Caco-2 (cell line): Measurements from ENCODE around the gene SLC51B. TPM values are rescaled to one million over a fixed set of nuclear protein-coding genes. Genes with fewer than 3 reads are reported as not detected.

Experiments
- BruUV-seq: library from RNA; stranded (reverse); fragments of 400-500 nt; replicated peaks from 2 replicates; lab custom pipeline; 2021; lab: Mats Ljungman, UMichigan
- CTCF ChIA-PET: fragments of 300-600 bp; sonication (Branson Sonifier 250); formaldehyde crosslinking; loops from one replicate; lab custom pipeline; 2022; ENCODE audit warnings: antibody characterized with exemption; lab: Charles Lee
- POLR2A ChIA-PET: fragments of 300-600 bp; sonication (Branson Sonifier 250); formaldehyde crosslinking; loops from one replicate; lab custom pipeline; 2022; ENCODE audit warnings: antibody characterized with exemption; lab: Charles Lee
- DNase-seq, 2 experiments: peaks; one replicate each; pipeline versions ENCODE4 v3.0.0 to v3.0.0-alpha.2; 2020 to 2022
- H3K27me3 ChIP-seq: replicated peaks from 2 replicates; pipeline ENCODE4 v1.6.0; 2011; ENCODE audit warnings: low read length; ENCODE audit not compliant: control insufficient read depth, insufficient read depth
- H3K36me3 ChIP-seq: 2 replicates; pipeline ENCODE4 v1.5.1; 2011; ENCODE audit warnings: low read length; ENCODE audit not compliant: control insufficient read depth, insufficient read depth
- H3K4me1 ChIP-seq: fragments of 250-450 bp; sonication (Bioruptor Pico); 2 replicates; pipeline ENCODE4 v1.5.1; 2020; ENCODE audit warnings: mild to moderate bottlenecking
- H3K4me3 ChIP-seq: 2 replicates; pipeline ENCODE4 v1.5.1; 2011; ENCODE audit warnings: low read depth, mild to moderate bottlenecking, control low read depth, low read length
- H3K9me3 ChIP-seq: fragments of 250-450 bp; sonication (Bioruptor Pico); 2 replicates; pipeline ENCODE4 v1.5.1; 2020; ENCODE audit warnings: mild to moderate bottlenecking, moderate library complexity
- H3K27ac Mint-ChIP-seq: one replicate; pipeline ENCODE4 v1.8.0; 2022; ENCODE audit warnings: mixed read lengths; ENCODE audit not compliant: unreplicated experiment
- H3K27me3 Mint-ChIP-seq: one replicate; pipeline ENCODE4 v1.8.0; 2022; ENCODE audit warnings: mixed read lengths; ENCODE audit not compliant: insufficient read depth, unreplicated experiment
- H3K36me3 Mint-ChIP-seq: one replicate; pipeline ENCODE4 v1.8.0; 2022; ENCODE audit warnings: mild to moderate bottlenecking, mixed read lengths; ENCODE audit not compliant: insufficient read depth, unreplicated experiment
- H3K4me1 Mint-ChIP-seq: one replicate; pipeline ENCODE4 v1.8.0; 2022; ENCODE audit warnings: low read depth, mixed read lengths; ENCODE audit not compliant: unreplicated experiment
- H3K4me3 Mint-ChIP-seq: one replicate; pipeline ENCODE4 v1.8.0; 2022; ENCODE audit warnings: mild to moderate bottlenecking, moderate library complexity, mixed read lengths; ENCODE audit not compliant: unreplicated experiment
- H3K9me3 Mint-ChIP-seq: one replicate; pipeline ENCODE4 v1.8.0; 2022; ENCODE audit warnings: mixed read lengths; ENCODE audit not compliant: unreplicated experiment
- CTCF ChIP-seq, 2 experiments: fragments of 200-600 bp in 1 of 2; IDR thresholded peaks; 1 replicate in 1 of 2; 2 replicates in 1 of 2; pipeline versions ENCODE4 v1.5.1 to v1.8.0; 2011 to 2022; ENCODE audit warnings: antibody characterized with exemption in 1 of 2, control low read depth in 1 of 2, inconsistent platforms in 1 of 2, low read depth in 1 of 2, low read length in 1 of 2, mild to moderate bottlenecking in 1 of 2, moderate library complexity in 1 of 2; ENCODE audit not compliant: insufficient read depth in 1 of 2, severe bottlenecking in 1 of 2, unreplicated experiment in 1 of 2
- intact Hi-C: fragments of 100-400 bp; cut with micrococcal nuclease; formaldehyde crosslinking; loops from one replicate; pipeline ENCODE4 v1.10.0; 2022; ENCODE audit not compliant: unreplicated experiment
- total RNA-seq: library from RNA; stranded (reverse); gene quantifications from 2 replicates; pipeline ENCODE4 v1.2.3, GENCODE V29; 2022

Gene SLC51B
- total RNA-seq, 1 experiment from 2014 or later = 15.4 TPM

GRCh38 chr15:65067645-65068402 lies 22.6 kb downstream of the SLC51B start, which contains the start of gene RASL12:
Gene RASL12 (minus strand): TSS chr15:65067991. CDS start chr15:65067835, 156 bp downstream.
- Histone ChIP-seq H3K4me1 (peaks cover 9% of the 10 kb centered on the region), H3K4me3 (peak within 1 kb of the TSS; percentile 41), H3K27me3 (no peaks in the 10 kb centered on the region), H3K36me3 (no peaks in the 10 kb centered on the region), H3K9me3 (no peaks in the 10 kb centered on the region; the same call in 1 of the 2 replicates)
- H3K27me3 Mint-ChIP-seq = no peaks in the 10 kb centered on the region
- intact Hi-C loops = no loop called here
- DNase-seq = peak in 1 of 2 experiments; percentile 37
- H3K36me3 Mint-ChIP-seq = no peaks in the 10 kb centered on the region
- BruUV-seq = no TSS peak
- peaks cover 13% of the 10 kb centered on the region for H3K4me1 Mint-ChIP-seq
- H3K27ac Mint-ChIP-seq = peak within 1 kb of the TSS; percentile 67
- peak within 1 kb of the TSS; percentile 74 for H3K4me3 Mint-ChIP-seq
- ChIA-PET CTCF (interaction anchor here (0.7 to 1.8 kb wide), 4 partner anchors 13 to 15 kb away, joined by 3 to 8 read pairs (median 4); no protein-coding TSS in a partner anchor), POLR2A (interaction anchor here (0.8 to 1.1 kb wide), 3 partner anchors 12 to 219 kb away, joined by 3 to 4 read pairs (median 3); partner anchors contain the start of gene PARP16)
- no peaks in the 10 kb centered on the region for H3K9me3 Mint-ChIP-seq
- no peak for TF ChIP-seq CTCF (IDR thresholded peaks at IDR 0.05; ENCODE audit: insufficient read depth in 1 of 2, low read depth in 1 of 2, low read length in 1 of 2, severe bottlenecking in 1 of 2, unreplicated experiment in 1 of 2)

- H3K4me3 ChIP-seq = peak overlapping the region; percentile 41
- intact Hi-C loops = no loop called here
Measured at GRCh38 chr15:65068403-65068788, 23.2 kb downstream of the SLC51B start.

More at GRCh38 chr15:65068403-65068788, 23.2 kb downstream of the SLC51B start:
- peak overlapping the region; percentile 62 for H3K4me3 Mint-ChIP-seq
- no peaks in the 10 kb centered on the region for H3K9me3 Mint-ChIP-seq
- no peaks in the 10 kb centered on the region for H3K27me3 ChIP-seq
- H3K4me1 Mint-ChIP-seq = peaks cover 13% of the 10 kb centered on the region
- ChIA-PET CTCF (interaction anchor here (0.7 to 1.1 kb wide), 2 partner anchors 14 kb away, joined by 3 to 4 read pairs; no protein-coding TSS in a partner anchor), POLR2A (interaction anchor here (0.8 to 1.0 kb wide), 2 partner anchors 21 to 218 kb away, joined by 3 to 4 read pairs; partner anchors contain the start of gene PARP16)
- BruUV-seq = TSS peak; percentile 61
- no peak for DNase-seq
- no peaks in the 10 kb centered on the region for H3K36me3 Mint-ChIP-seq
- no peaks in the 10 kb centered on the region for H3K27me3 Mint-ChIP-seq
- peaks cover 2% of the 10 kb centered on the region; the same call in 1 of the 2 replicates for H3K9me3 ChIP-seq
- H3K36me3 ChIP-seq = no peaks in the 10 kb centered on the region
- H3K4me1 ChIP-seq = peaks cover 8% of the 10 kb centered on the region
- TF ChIP-seq CTCF (IDR thresholded peaks at IDR 0.05; ENCODE audit: insufficient read depth in 1 of 2, low read depth in 1 of 2, low read length in 1 of 2, severe bottlenecking in 1 of 2, unreplicated experiment in 1 of 2) = no peak
- peak overlapping the region; percentile 22 for H3K27ac Mint-ChIP-seq
